SK-N-SH (cell line): Measurements from ENCODE around the gene NEK3. TPM values are rescaled to one million over a fixed set of nuclear protein-coding genes. Genes with fewer than 3 reads are reported as not detected.

Experiments used
- CTCF ChIA-PET: fragments of 300-600, 350-600 bp; formaldehyde crosslinking; extraction: SDS; loops from one replicate; lab custom pipeline; 2021; lab: Yijun Ruan, JAX
- POLR2A ChIA-PET: fragments of 350-600 bp; sonication (Branson Sonifier 250); formaldehyde crosslinking; extraction: SDS; loops from one replicate; lab custom pipeline; 2020; ENCODE audit warnings: antibody characterized with exemption, inconsistent platforms; lab: Yijun Ruan, JAX
- DNase-seq: peaks from one replicate; pipeline ENCODE4 v3.0.0; 2012
- H2AFZ ChIP-seq: fragments of 200-600 bp; sonication (generic); 2 replicates; pipeline ENCODE4 v1.8.1; 2016; ENCODE audit warnings: antibody characterized with exemption, mild to moderate bottlenecking, low read depth
- H3F3A ChIP-seq: fragments of 200-600 bp; sonication (generic); replicated peaks from 2 replicates; pipeline ENCODE3; 2016; ENCODE audit warnings: antibody characterized with exemption, mild to moderate bottlenecking; ENCODE audit not compliant: insufficient read depth
- H3K27ac ChIP-seq, 2 experiments: fragments of 200-500 bp in 1 of 2; fragments of 200-600 bp in 1 of 2; sonication (Bioruptor generic) in 1 of 2; sonication (generic), shearing (Covaris generic) in 1 of 2; 2 replicates each; pipeline versions ENCODE4 v1.5.1 to v1.6.1; 2014 to 2016; ENCODE audit warnings: low read depth in 2 of 2, inconsistent platforms in 1 of 2, low read length in 1 of 2, mild to moderate bottlenecking in 1 of 2, mixed read lengths in 1 of 2
- H3K27me3 ChIP-seq: fragments of 200-600 bp; sonication (generic), shearing (Covaris generic); 2 replicates; pipeline ENCODE4 v1.6.1; 2016; ENCODE audit warnings: mixed run types; ENCODE audit not compliant: insufficient read depth
- H3K36me3 ChIP-seq, 2 experiments: fragments of 200-500 bp in 1 of 2; fragments of 200-600 bp in 1 of 2; sonication (Bioruptor generic) in 1 of 2; sonication (generic) in 1 of 2; replicated peaks in 1 of 2; 2 replicates each; pipeline versions ENCODE3 to v1.5.1; 2014 to 2016; ENCODE audit warnings: low read length in 1 of 2, mild to moderate bottlenecking in 1 of 2; ENCODE audit not compliant: insufficient read depth in 2 of 2, control insufficient read depth in 1 of 2
- H3K4me1 ChIP-seq, 2 experiments: fragments of 200-500 bp in 1 of 2; fragments of 200-600 bp in 1 of 2; sonication (Bioruptor generic) in 1 of 2; sonication (generic), shearing (Covaris generic) in 1 of 2; 2 replicates each; pipeline versions ENCODE4 v1.5.1 to v1.6.1; 2014 to 2016; ENCODE audit warnings: low read depth in 1 of 2, low read length in 1 of 2, mixed run types in 1 of 2; ENCODE audit not compliant: insufficient read depth in 2 of 2, control insufficient read depth in 1 of 2
- H3K4me2 ChIP-seq: fragments of 200-600 bp; sonication (generic), shearing (Covaris generic); 2 replicates; pipeline ENCODE4 v1.6.1; 2017; ENCODE audit warnings: mixed run types
- H3K4me3 ChIP-seq, 2 experiments: fragments of 200-500 bp in 1 of 2; fragments of 200-600 bp in 1 of 2; sonication (Bioruptor generic) in 1 of 2; sonication (generic), shearing (Covaris generic) in 1 of 2; 2 replicates each; pipeline versions ENCODE4 v1.5.1 to v1.8.1; 2014 to 2016; ENCODE audit warnings: low read depth in 2 of 2, inconsistent platforms in 1 of 2, low read length in 1 of 2, mild to moderate bottlenecking in 1 of 2, mixed read lengths in 1 of 2, moderate library complexity in 1 of 2
- H3K79me2 ChIP-seq: fragments of 200-600 bp; sonication (generic); 2 replicates; pipeline ENCODE4 v1.8.1; 2017; ENCODE audit warnings: mild to moderate bottlenecking; ENCODE audit not compliant: insufficient read depth
- H3K9ac ChIP-seq: fragments of 200-600 bp; sonication (generic); 2 replicates; pipeline ENCODE4 v1.6.1; 2017; ENCODE audit warnings: mixed run types
- H3K9me2 ChIP-seq: fragments of 200-600 bp; sonication (generic); 2 replicates; pipeline ENCODE4 v1.6.1; 2017; ENCODE audit warnings: mixed run types
- H3K9me3 ChIP-seq: fragments of 200-600 bp; sonication (generic); 2 replicates; pipeline ENCODE4 v1.6.1; 2017; ENCODE audit warnings: mixed run types, mild to moderate bottlenecking, moderate library complexity
- H4K20me1 ChIP-seq: fragments of 200-600 bp; sonication (generic); 2 replicates; pipeline ENCODE4 v1.6.1; 2017; ENCODE audit warnings: mild to moderate bottlenecking, mixed run types; ENCODE audit not compliant: insufficient read depth
- EP300 ChIP-seq, 2 experiments: IDR thresholded peaks; 2 replicates each; pipeline versions ENCODE4 v1.4.0 to v1.6.1; 2012; ENCODE audit warnings: borderline replicate concordance in 1 of 2, low read depth in 1 of 2, low read length in 1 of 2
- EZH2phosphoT487 ChIP-seq: fragments of 200-600 bp; sonication (generic); IDR thresholded peaks from 2 replicates; pipeline ENCODE4 v1.6.1; 2017; ENCODE audit warnings: low read depth, mixed run types, mild to moderate bottlenecking, antibody characterized with exemption, moderate library complexity, borderline replicate concordance
- FOSL2 ChIP-seq: IDR thresholded peaks from 2 replicates; pipeline ENCODE4 v1.4.0; 2012; ENCODE audit warnings: low read depth, mild to moderate bottlenecking, moderate library complexity, borderline replicate concordance
- FOXM1 ChIP-seq: IDR thresholded peaks from 2 replicates; pipeline ENCODE4 v1.4.0; 2012; ENCODE audit warnings: low read depth, mild to moderate bottlenecking
- MAX ChIP-seq: IDR thresholded peaks from 2 replicates; pipeline ENCODE4 v1.4.0; 2012; ENCODE audit warnings: low read depth
- NRF1 ChIP-seq: IDR thresholded peaks from 2 replicates; pipeline ENCODE4 v1.6.1; 2012; ENCODE audit warnings: low read depth, mild to moderate bottlenecking, low read length
- PBX3 ChIP-seq: IDR thresholded peaks from 2 replicates; pipeline ENCODE4; 2012
- TAF1 ChIP-seq: IDR thresholded peaks from 2 replicates; pipeline ENCODE4 v1.6.1; 2012; ENCODE audit warnings: low read depth, mild to moderate bottlenecking, low read length, moderate library complexity, borderline replicate concordance
- WGBS: methylation state at CpG from one replicate; pipeline ENCODE4 v1.1.6; 2017; ENCODE audit warnings: low lambda C conversion rate; 5-methylcytosine and 5-hydroxymethylcytosine counted together
- polyA plus RNA-seq, 3 experiments: library from polyadenylated mRNA; depleted of rRNA; stranded (reverse); fragments of >200 nt; gene quantifications; 2 replicates each; pipeline ENCODE4 v1.2.3, GENCODE V29; 2012
- TF ChIP-seq, protein P1 (sequence below): fragments of 150-350 bp; IDR thresholded peaks from 2 replicates; pipeline ENCODE4 v1.6.1; 2016; ENCODE audit warnings: mild to moderate bottlenecking, low read depth, low read length
- TF ChIP-seq, protein P2 (sequence below): IDR thresholded peaks from 2 replicates; pipeline ENCODE4 v1.4.0; 2012; ENCODE audit warnings: low read depth, borderline replicate concordance

Gene NEK3
- polyA plus RNA-seq, 1 of the 3 experiments (the other 2 are of a cell fraction), result 12.7 TPM

- TF ChIP-seq, protein P1, sequence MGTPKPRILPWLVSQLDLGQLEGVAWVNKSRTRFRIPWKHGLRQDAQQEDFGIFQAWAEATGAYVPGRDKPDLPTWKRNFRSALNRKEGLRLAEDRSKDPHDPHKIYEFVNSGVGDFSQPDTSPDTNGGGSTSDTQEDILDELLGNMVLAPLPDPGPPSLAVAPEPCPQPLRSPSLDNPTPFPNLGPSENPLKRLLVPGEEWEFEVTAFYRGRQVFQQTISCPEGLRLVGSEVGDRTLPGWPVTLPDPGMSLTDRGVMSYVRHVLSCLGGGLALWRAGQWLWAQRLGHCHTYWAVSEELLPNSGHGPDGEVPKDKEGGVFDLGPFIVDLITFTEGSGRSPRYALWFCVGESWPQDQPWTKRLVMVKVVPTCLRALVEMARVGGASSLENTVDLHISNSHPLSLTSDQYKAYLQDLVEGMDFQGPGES, result no peak
- TF ChIP-seq EZH2phosphoT487, result no peak
- TF ChIP-seq FOXM1, result no peak
Observed at GRCh38 chr13:52161181-52161646, 1.8 kb upstream of the NEK3 start (continued).

- TF ChIP-seq, protein P2, sequence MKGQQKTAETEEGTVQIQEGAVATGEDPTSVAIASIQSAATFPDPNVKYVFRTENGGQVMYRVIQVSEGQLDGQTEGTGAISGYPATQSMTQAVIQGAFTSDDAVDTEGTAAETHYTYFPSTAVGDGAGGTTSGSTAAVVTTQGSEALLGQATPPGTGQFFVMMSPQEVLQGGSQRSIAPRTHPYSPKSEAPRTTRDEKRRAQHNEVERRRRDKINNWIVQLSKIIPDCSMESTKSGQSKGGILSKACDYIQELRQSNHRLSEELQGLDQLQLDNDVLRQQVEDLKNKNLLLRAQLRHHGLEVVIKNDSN, result no peak
- no peak for TF ChIP-seq FOSL2
- TF ChIP-seq, protein P1, result no peak
- TF ChIP-seq NRF1, result no peak
- TF ChIP-seq EP300 (IDR thresholded peaks at IDR 0.05; ENCODE audit: borderline replicate concordance in 1 of 2, low read depth in 1 of 2, low read length in 1 of 2), result no peak
- TF ChIP-seq FOXM1, result no peak
- no peak for TF ChIP-seq PBX3
- no peak for TF ChIP-seq MAX
- TF ChIP-seq TAF1, result no peak
- Histone ChIP-seq H3K4me2 (no peak overlapping the region), H2AFZ (no peak overlapping the region), H3K79me2 (0 out of 2 replicates have a peak, but pooled peaks cover 6% of the 10 kb centered on the region), H3K27ac (no peak overlapping the region), H3K9ac (no peak overlapping the region), H3K27me3 (no peaks in the 10 kb centered on the region), H4K20me1 (no peaks in the 10 kb centered on the region; the same call in 1 of the 2 replicates), H3K4me3 (no peak overlapping the region), H3K36me3 (no peaks in the 10 kb centered on the region), H3K4me1 (peaks cover 3 to 22% of the 10 kb centered on the region in 2 experiments; a peak in 2 of 4 replicates), H3K9me2 (no peaks in the 10 kb centered on the region), H3F3A (peaks cover 25% of the 10 kb centered on the region), H3K9me3 (no peaks in the 10 kb centered on the region)
- no peak for DNase-seq
- POLR2A ChIA-PET, result no interaction called here
- 97% methylated on average over 6 of the region's 6 CpGs for WGBS
- CTCF ChIA-PET, result interaction anchor here (2.7 kb wide), 1 partner anchor 33 kb away, joined by 11 read pairs; no protein-coding TSS in a partner anchor
Observed at GRCh38 chr13:52160506-52160905, 1.1 kb upstream of the NEK3 start.
